ENCODE measurements around the gene CD59.

DNA sequence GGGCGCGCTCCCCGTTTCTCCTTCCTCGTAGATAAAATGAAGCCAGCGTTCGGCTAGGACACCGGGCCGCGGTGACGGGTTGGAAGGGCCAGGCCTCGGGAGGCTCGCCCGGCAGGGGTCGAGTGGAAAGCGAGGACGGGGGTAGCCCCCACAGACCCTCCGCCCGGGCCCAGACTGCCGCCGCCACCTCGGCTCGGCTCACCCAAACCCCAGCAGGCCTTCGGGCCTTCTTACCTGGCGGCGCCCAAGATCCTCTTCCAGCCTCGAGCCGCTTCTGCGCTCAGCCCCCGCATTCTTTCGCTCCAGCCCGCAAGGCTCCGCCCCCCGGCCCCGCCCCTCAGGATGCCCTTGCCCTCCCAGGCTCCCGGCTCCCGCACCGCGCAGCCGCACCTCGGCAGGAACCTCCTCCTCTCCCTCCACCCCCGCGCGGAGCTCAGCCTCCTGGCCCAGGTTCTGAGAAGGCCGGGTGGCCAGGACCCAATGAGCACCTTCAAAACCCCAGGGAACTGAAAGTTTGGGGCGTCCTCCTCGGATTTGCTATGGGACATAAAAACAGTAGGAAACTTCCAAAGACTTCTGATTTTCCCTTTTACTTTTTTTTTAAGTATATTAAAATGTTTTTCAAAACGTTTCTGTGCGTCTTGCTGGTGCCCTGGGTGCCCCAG, at the start of gene CD59:
- TF ChIP-seq, protein P1, sequence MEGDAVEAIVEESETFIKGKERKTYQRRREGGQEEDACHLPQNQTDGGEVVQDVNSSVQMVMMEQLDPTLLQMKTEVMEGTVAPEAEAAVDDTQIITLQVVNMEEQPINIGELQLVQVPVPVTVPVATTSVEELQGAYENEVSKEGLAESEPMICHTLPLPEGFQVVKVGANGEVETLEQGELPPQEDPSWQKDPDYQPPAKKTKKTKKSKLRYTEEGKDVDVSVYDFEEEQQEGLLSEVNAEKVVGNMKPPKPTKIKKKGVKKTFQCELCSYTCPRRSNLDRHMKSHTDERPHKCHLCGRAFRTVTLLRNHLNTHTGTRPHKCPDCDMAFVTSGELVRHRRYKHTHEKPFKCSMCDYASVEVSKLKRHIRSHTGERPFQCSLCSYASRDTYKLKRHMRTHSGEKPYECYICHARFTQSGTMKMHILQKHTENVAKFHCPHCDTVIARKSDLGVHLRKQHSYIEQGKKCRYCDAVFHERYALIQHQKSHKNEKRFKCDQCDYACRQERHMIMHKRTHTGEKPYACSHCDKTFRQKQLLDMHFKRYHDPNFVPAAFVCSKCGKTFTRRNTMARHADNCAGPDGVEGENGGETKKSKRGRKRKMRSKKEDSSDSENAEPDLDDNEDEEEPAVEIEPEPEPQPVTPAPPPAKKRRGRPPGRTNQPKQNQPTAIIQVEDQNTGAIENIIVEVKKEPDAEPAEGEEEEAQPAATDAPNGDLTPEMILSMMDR (IDR thresholded peaks at IDR 0.05; ENCODE audit: poor library complexity, severe bottlenecking), result no peak
- TF ChIP-seq POLR2AphosphoS5 (IDR thresholded peaks at IDR 0.05), result peak; percentile 94
- no peak for TF ChIP-seq EP300 (conservative IDR thresholded peaks at IDR 0.05; ENCODE audit: poor library complexity, severe bottlenecking)
- peak; percentile 55 for TF ChIP-seq MXI1 (conservative IDR thresholded peaks at IDR 0.05; ENCODE audit: poor library complexity, severe bottlenecking)
- TF ChIP-seq EZH2 (IDR thresholded peaks at IDR 0.05; ENCODE audit: borderline replicate concordance, insufficient read depth, low read length, poor library complexity, severe bottlenecking), result no peak
- TF ChIP-seq SMC3 (conservative IDR thresholded peaks at IDR 0.05; ENCODE audit: poor library complexity), result no peak
- TF ChIP-seq RAD21 (conservative IDR thresholded peaks at IDR 0.05), result no peak
- TF ChIP-seq TAF1 (IDR thresholded peaks at IDR 0.05; ENCODE audit: low read depth), result peak; percentile 88
